H1 (cell line): ENCODE data around the gene HACD2. TPM values are rescaled to one million over a fixed set of nuclear protein-coding genes. Genes with fewer than 3 reads are reported as not detected.

Experiments used
- CBX8 ChIP-seq: fragments of 300-800, 300-1000 bp; sonication (generic); IDR thresholded peaks from 2 replicates; pipeline ENCODE4 v1.7.1; 2016; ENCODE audit warnings: low read depth, low read length, borderline replicate concordance
- CHD2 ChIP-seq: IDR thresholded peaks from 2 replicates; pipeline ENCODE4 v1.6.1; 2012; ENCODE audit warnings: low read length, improper control_type of control experiment
- GABPA ChIP-seq: IDR thresholded peaks from 2 replicates; pipeline ENCODE4 v1.6.1; 2011; ENCODE audit warnings: mild to moderate bottlenecking, low read length, moderate library complexity, borderline replicate concordance; ENCODE audit not compliant: insufficient read depth
- KDM5A ChIP-seq: fragments of 200-600 bp; IDR thresholded peaks from 2 replicates; pipeline ENCODE4 v1.7.1; 2012; ENCODE audit warnings: mild to moderate bottlenecking, low read length, inconsistent platforms, mixed read lengths
- RAD21 ChIP-seq, 2 experiments: IDR thresholded peaks in 1 of 2; conservative IDR thresholded peaks in 1 of 2; 2 replicates each; pipeline ENCODE4 v1.6.1; 2011; ENCODE audit warnings: low read depth in 2 of 2, low read length in 2 of 2, improper control_type of control experiment in 1 of 2, inconsistent platforms in 1 of 2, mild to moderate bottlenecking in 1 of 2, moderate library complexity in 1 of 2
- TCF12 ChIP-seq: IDR thresholded peaks from 2 replicates; pipeline ENCODE4 v1.6.1; 2011; ENCODE audit warnings: low read depth, mild to moderate bottlenecking, low read length
- YY1 ChIP-seq: IDR thresholded peaks from 2 replicates; pipeline ENCODE4 v1.6.1; 2011; ENCODE audit warnings: low read depth, mild to moderate bottlenecking, low read length
- polyA plus RNA-seq, 7 experiments: library from polyadenylated mRNA; depleted of rRNA in 3 of 7; stranded (reverse) in 5 of 7; unstranded in 2 of 7; fragments of >200 nt in 5 of 7; fragments of 200-250 nt in 2 of 7; gene quantifications; 1 replicate in 5 of 7; 2 replicates in 1 of 7; 4 replicates in 1 of 7; pipeline versions ENCODE4 v1.2.1 to v1.2.3, GENCODE V29; 2011 to 2013; ENCODE audit warnings: missing spikeins in 2 of 7, mixed read lengths in 2 of 7
- total RNA-seq: library from RNA; stranded (reverse); fragmentation: NEBNext Ultra II Directional; extraction: Animal tissue kit (Norgen Biotek cat#: 25700); gene quantifications from 2 replicates; pipeline ENCODE4 v1.2.1, GENCODE V29; 2021
- TF ChIP-seq, protein P1 (sequence below): fragments of 300-600 bp; sonication (generic); IDR thresholded peaks from 2 replicates; pipeline ENCODE4 v1.7.1; 2012; ENCODE audit warnings: low read length, moderate library complexity, mild to moderate bottlenecking, inconsistent platforms; ENCODE audit not compliant: insufficient replicate concordance

The HACD2 gene
- total and polyA plus RNA-seq, 2 of the 8 experiments (the other 6 are each of a cell fraction or from before 2014, with no cell fraction given), result 24.9 to 31.2 TPM

DNA sequence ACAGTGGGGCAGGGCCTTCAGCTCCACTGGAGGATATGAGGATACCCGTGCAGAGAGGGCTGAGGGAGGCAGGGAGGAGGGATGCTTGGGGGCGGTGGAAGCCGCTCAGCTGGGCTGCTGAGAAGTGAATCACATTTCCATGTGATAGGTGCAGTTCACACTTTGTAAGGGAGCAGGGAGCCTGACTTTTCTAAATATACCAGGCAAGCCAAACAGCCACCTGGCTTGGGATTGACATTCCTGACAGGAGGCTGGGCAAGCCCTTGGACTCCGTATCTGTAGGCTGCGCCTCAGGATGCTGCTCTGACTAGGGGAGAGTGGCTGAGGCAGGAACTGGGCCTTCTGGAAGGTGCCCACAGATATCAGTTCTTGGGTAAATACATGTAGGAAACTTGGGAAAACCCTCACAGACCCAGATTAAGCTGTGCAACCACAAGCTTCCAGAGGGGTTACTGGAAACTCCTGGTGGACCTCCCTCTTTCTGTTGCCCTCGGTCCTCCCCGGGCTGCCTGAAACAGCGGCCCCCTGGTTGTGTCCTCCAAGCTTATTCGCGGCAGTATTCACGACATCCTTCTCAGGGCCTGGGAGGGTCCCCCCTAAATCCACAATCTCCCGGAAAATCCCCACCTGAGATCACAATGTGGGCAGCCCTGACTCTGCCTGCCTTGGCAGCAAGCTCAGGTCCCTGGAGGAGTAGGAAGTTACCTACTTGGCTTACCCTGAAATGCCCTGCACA is 103.0 kb downstream of the HACD2 start (continued):
- TF ChIP-seq GABPA, result no peak
- TF ChIP-seq YY1, result no peak
- TF ChIP-seq CBX8, result no peak
- TF ChIP-seq TCF12, result no peak
- no peak for TF ChIP-seq RAD21 (IDR thresholded peaks at IDR 0.05 in 1 of 2, conservative IDR thresholded peaks at IDR 0.05 in 1 of 2; ENCODE audit: low read depth in 2 of 2, low read length in 2 of 2)
- TF ChIP-seq, protein P1, sequence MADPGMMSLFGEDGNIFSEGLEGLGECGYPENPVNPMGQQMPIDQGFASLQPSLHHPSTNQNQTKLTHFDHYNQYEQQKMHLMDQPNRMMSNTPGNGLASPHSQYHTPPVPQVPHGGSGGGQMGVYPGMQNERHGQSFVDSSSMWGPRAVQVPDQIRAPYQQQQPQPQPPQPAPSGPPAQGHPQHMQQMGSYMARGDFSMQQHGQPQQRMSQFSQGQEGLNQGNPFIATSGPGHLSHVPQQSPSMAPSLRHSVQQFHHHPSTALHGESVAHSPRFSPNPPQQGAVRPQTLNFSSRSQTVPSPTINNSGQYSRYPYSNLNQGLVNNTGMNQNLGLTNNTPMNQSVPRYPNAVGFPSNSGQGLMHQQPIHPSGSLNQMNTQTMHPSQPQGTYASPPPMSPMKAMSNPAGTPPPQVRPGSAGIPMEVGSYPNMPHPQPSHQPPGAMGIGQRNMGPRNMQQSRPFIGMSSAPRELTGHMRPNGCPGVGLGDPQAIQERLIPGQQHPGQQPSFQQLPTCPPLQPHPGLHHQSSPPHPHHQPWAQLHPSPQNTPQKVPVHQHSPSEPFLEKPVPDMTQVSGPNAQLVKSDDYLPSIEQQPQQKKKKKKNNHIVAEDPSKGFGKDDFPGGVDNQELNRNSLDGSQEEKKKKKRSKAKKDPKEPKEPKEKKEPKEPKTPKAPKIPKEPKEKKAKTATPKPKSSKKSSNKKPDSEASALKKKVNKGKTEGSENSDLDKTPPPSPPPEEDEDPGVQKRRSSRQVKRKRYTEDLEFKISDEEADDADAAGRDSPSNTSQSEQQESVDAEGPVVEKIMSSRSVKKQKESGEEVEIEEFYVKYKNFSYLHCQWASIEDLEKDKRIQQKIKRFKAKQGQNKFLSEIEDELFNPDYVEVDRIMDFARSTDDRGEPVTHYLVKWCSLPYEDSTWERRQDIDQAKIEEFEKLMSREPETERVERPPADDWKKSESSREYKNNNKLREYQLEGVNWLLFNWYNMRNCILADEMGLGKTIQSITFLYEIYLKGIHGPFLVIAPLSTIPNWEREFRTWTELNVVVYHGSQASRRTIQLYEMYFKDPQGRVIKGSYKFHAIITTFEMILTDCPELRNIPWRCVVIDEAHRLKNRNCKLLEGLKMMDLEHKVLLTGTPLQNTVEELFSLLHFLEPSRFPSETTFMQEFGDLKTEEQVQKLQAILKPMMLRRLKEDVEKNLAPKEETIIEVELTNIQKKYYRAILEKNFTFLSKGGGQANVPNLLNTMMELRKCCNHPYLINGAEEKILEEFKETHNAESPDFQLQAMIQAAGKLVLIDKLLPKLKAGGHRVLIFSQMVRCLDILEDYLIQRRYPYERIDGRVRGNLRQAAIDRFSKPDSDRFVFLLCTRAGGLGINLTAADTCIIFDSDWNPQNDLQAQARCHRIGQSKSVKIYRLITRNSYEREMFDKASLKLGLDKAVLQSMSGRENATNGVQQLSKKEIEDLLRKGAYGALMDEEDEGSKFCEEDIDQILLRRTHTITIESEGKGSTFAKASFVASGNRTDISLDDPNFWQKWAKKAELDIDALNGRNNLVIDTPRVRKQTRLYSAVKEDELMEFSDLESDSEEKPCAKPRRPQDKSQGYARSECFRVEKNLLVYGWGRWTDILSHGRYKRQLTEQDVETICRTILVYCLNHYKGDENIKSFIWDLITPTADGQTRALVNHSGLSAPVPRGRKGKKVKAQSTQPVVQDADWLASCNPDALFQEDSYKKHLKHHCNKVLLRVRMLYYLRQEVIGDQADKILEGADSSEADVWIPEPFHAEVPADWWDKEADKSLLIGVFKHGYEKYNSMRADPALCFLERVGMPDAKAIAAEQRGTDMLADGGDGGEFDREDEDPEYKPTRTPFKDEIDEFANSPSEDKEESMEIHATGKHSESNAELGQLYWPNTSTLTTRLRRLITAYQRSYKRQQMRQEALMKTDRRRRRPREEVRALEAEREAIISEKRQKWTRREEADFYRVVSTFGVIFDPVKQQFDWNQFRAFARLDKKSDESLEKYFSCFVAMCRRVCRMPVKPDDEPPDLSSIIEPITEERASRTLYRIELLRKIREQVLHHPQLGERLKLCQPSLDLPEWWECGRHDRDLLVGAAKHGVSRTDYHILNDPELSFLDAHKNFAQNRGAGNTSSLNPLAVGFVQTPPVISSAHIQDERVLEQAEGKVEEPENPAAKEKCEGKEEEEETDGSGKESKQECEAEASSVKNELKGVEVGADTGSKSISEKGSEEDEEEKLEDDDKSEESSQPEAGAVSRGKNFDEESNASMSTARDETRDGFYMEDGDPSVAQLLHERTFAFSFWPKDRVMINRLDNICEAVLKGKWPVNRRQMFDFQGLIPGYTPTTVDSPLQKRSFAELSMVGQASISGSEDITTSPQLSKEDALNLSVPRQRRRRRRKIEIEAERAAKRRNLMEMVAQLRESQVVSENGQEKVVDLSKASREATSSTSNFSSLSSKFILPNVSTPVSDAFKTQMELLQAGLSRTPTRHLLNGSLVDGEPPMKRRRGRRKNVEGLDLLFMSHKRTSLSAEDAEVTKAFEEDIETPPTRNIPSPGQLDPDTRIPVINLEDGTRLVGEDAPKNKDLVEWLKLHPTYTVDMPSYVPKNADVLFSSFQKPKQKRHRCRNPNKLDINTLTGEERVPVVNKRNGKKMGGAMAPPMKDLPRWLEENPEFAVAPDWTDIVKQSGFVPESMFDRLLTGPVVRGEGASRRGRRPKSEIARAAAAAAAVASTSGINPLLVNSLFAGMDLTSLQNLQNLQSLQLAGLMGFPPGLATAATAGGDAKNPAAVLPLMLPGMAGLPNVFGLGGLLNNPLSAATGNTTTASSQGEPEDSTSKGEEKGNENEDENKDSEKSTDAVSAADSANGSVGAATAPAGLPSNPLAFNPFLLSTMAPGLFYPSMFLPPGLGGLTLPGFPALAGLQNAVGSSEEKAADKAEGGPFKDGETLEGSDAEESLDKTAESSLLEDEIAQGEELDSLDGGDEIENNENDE, result no peak
- TF ChIP-seq KDM5A, result no peak
- TF ChIP-seq CHD2, result no peak
